GM18511 (cell line): ENCODE results near the gene PCTP.
A peak's percentile ranks its signal among the peaks of the same experiment; 100 is the strongest.

ENCODE experiments used
- ATAC-seq: cut with Tn5 transposase; IDR thresholded peaks from one replicate; pipeline ENCODE4 v1.9.1; 2021; ENCODE audit warnings: mild to moderate bottlenecking, moderate library complexity; ENCODE audit not compliant: unreplicated experiment

Gene PCTP

GRCh38 chr17:55751720-55752250, 934 bp downstream of the PCTP start:
- no peak for ATAC-seq

- ATAC-seq = no peak
Measured at GRCh38 chr17:55756689-55757088, 5.8 kb downstream of the PCTP start.

DNA sequence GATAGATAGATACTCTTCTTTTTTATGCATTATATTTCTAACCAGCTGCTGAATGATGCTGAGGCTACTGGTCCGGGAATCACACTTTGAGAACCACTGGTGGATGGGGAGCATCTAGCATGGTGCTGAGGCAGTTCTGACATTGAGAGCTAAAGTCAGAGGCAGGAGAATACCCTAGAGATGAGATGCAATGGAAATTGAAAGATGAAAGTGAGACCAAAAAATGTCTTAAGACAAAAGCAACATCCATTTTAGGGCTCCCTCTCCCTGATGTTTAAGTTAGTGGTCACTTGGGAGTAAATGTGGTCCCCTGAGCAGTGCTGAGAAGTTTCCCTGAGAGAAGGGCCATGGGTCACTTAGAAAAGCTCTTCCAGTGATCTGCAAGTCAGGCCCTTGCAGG, 6.8 kb downstream of the PCTP start:
- ATAC-seq = peak; percentile 62

DNA sequence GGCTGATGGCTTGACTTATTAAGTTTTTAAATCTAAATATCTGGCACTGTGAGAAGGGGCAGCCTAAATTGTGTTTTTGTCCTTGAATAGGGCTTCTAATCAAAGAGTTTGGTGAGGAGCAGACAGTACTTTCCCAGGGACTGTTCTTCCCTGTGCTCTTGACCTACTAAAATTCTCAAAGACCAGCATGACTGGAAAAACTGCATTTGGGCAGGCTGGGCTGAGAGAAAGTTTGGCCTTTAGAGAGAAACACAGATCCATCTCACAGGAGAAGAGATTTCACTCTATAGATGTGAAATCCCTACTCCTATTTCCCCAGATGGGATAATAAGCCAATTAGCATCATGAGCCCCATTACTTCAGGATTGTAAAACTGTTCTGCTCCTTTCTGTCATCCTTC, 7.3 kb downstream of the PCTP start:
- ATAC-seq = no peak

GRCh38 chr17:55760643-55761355, 9.9 kb downstream of the PCTP start:
- no peak for ATAC-seq

DNA sequence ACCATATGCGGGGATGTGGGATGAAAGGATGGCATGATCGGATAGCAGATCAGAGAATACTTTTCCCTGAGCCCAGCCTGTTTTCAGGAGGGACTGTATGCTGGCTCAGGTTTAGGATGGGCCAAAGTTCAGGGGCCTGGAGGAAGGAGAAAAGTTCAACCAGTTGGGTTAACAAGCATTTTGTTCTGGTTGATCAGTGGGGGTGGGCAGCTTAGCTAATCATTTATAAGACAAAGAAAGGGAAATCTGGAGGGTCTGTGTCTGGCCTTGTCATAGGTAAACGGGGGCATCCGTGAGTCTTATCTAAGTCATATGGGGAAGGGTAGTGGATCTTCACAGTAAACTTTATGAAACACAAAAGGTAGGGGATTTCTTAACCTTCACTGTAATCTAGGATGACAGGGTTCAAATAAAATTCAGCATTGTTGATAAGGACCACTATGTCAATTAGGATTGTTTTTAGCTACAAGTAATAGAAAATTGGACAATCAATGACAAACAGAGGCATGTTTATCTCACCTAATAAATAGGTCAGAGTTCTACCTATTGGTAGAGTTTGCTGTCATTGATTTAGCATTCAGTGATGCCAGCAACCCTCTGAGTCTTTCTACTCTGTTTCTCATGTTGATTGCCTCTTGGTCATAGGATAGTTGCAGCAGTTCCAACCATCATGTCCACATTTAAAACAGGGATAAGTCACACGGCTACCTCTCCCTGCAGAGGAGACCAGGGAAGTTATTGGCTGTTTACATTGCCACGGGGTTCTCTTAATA, 11.4 kb downstream of the PCTP start:
- ATAC-seq = no peak

DNA sequence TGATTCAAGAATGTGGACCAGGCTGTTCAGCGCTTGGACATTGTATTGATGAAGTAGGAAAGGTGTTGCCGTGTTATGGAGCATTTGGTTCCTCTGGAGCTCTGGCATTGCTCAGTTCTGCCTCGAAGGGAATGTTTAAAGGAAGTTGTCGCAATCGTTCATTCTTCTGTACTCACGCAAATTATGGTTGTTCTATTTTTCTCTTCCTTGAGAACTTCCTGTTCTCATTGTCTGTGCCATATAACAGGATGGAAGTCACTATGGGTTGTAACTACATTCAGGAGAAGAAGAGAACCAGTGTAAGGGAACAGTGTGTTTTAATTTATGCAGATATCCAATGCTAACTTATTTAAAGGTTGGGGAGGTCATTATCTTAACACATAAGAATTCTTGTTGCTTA, 13.0 kb downstream of the PCTP start:
- no peak for ATAC-seq

DNA sequence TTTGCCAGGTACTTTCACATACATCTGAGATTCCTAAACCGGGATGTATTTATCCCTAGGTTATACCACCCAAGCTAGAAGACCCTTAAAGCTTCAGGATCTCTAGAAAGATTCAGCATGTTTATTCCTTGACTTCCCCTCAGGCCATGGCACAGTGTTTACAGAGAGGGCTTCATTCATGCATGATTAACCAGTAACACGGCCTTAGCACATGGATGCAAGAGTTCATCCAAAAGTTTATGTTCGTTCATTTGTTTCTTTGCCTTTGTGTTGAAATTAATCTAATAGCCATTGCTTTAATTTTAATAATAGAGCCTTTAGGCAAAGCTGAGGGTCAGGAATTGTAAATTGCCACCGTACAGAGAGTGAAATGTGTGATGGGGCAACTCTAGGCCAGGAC, 13.8 kb downstream of the PCTP start:
- no peak for ATAC-seq

- no peak for ATAC-seq
Measured at GRCh38 chr17:55765472-55765871, 14.6 kb downstream of the PCTP start.

GRCh38 chr17:55768936-55769624, 18.2 kb downstream of the PCTP start:
- no peak for ATAC-seq

GRCh38 chr17:55769625-55770000, 18.8 kb downstream of the PCTP start:
- no peak for ATAC-seq

GRCh38 chr17:55770196-55770870, 19.5 kb downstream of the PCTP start:
- no peak for ATAC-seq

- ATAC-seq = no peak
Measured at GRCh38 chr17:55772086-55772485, 21.2 kb downstream of the PCTP start.

DNA sequence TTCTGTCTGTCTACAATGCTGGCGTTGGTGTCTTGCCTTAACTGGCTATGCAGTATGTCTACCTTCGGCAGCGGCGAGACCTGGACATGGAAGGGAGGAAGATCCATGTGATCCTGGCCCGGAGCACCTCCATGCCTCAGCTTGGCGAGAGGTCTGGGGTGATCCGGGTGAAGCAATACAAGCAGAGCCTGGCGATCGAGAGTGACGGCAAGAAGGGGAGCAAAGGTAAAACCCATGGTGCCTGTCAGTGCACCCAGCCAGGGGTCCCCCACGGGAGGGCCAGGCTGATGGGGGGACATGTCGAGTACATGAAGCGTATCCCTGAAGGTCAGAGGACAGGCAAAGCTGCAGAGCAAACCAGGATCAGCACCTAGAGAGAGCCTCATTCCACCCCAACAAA, 22.8 kb downstream of the PCTP start:
- ATAC-seq = no peak

DNA sequence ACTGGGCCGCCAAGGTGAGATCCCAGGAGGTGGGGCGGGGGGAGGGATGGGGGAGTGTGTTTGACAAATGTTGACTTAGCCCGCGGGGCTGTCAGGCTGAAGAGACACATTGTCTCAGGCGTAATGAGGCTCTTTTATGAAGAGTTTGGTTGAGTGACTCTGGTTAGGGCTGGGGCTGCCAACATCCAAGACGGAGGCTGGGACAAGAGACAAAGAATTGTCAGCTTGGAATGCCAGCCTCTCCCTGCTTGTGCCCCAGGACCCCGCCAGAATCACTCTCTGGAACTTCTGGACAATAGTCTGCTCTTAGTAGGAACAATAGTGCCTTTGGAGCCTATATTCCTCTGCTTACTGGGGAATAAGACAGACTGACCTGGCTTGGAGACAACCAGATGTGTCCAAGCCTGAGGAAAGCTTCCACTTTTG, 24.0 kb downstream of the PCTP start:
- ATAC-seq = no peak

DNA sequence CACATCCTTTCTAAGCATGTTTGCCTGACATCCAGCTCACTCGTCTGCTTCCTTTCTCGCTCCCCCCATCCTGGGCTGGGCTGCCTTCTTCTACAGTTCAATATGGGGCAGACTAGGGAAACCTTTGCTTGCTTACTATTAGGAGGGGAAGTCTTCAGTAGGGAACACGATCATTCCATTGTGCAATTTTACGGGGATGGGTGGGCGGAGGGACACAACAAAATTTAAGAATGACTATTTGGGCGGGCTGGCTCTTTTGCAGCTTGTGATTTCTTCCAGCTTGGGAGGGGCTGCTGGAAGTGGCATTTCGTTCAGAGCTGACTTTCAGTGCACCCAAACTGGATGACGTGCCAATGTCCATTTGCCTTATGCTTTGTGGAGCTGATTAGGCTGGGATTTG, 25.4 kb downstream of the PCTP start:
- ATAC-seq = no peak

- no peak for ATAC-seq
Measured at GRCh38 chr17:55777471-55777971, 26.7 kb downstream of the PCTP start.

DNA sequence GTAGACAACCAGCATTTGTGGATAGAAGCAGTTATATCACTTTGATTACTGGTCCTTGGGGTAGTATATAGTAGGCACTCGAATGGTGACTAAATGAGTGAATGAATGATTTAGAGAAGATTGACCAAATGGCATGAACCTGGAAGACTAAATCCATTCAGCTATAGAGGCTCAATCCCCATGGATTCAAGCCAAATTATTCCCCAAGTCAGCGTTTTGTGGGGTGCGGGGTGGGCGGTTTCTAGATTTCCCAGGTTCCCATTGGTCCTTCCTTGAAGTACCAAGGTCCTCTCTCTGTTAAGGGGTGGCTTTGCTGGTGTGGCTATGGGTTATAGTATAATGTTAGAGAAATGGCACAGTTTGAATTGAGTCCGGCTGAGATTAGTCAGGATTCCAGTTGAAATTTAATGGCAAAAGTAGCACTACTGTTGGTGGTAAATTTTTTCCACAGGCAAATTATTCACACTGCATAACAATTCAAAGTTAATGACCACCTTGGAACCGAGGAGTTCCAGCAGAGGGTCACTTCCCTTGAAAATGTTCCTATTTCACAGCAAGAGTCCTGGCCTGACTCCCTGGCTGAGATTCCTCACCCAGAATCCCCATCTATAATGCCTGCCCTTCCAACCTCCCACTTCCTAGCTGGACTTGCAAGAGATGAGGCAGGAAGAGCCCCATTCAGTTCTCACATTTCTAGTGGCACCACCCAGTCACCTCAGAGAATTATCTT, 27.7 kb downstream of the PCTP start:
- no peak for ATAC-seq

- no peak for ATAC-seq
Measured at GRCh38 chr17:55783684-55784245, 32.9 kb downstream of the PCTP start.

GRCh38 chr17:55784666-55785065, 33.8 kb downstream of the PCTP start:
- ATAC-seq = no peak
